T-helper 1 cell treated with Interleukin-12 subunit alpha and Interleukin-12 subunit beta and Interleukin-4 antibody, amounts not matched to agents 30 μg/mL and 1 μg/mL, for 36 hours (primary cell): Measurements from ENCODE around the gene PRKG1.

ENCODE experiments used
- H3K27ac Mint-ChIP-seq: one replicate; pipeline ENCODE4 v1.8.0; 2021; ENCODE audit warnings: mild to moderate bottlenecking, mixed read lengths
- H3K27me3 Mint-ChIP-seq: one replicate; pipeline ENCODE4 v1.8.0; 2021; ENCODE audit warnings: low read depth, mixed read lengths
- H3K36me3 Mint-ChIP-seq: one replicate; pipeline ENCODE4 v1.8.0; 2021; ENCODE audit warnings: low read depth, mixed read lengths
- H3K4me1 Mint-ChIP-seq: one replicate; pipeline ENCODE4 v1.8.0; 2021; ENCODE audit warnings: low read depth, mixed read lengths
- H3K4me3 Mint-ChIP-seq: one replicate; pipeline ENCODE4 v1.8.0; 2021; ENCODE audit warnings: mild to moderate bottlenecking, moderate library complexity, mixed read lengths
- H3K9me3 Mint-ChIP-seq: one replicate; pipeline ENCODE4 v1.8.0; 2021; ENCODE audit warnings: mixed read lengths

PRKG1 gene

DNA sequence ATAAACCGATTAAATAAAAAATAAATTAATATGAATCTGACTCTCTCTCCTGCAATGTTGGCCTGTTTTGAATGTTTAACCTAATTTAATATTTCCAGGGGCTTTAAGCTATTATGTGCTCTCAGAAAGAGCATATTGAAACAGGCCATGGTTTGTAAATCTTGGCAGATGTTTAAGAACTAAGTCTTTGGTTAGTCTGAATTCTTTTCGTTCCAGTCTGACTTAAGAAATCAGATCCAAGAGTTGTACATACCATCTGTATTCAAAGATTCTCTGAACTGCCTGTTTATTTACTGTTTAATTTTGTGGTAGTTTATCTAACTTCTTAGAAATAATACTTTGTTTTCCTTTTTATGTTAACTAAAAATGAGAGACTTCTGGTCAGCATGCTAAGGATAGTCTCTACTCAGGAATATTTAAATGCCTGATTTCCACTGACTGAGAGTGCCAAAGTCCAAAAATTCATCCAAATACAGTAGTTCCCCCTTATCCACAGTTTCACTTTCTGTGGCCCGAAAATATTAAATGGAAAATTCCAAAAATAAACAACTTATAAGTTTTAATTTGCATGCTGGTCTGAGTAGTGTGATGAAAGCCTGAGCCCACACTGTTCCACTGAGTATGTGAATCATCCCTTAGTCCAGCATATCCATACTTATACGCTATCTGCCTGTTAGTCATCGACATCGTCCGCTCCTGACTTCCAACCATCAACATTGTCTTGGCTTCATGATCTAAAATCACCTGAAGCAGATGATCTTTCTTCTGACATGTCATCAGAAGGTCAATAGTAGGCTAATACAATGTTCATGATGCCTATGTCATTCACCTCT is 863.2 kb downstream of the PRKG1 start:
- H3K9me3 Mint-ChIP-seq = no peaks in the 10 kb centered on the region
- no peaks in the 10 kb centered on the region for H3K4me1 Mint-ChIP-seq
- peaks cover 38% of the 10 kb centered on the region for H3K27me3 Mint-ChIP-seq
- no peak overlapping the region for H3K4me3 Mint-ChIP-seq
- H3K27ac Mint-ChIP-seq = no peak overlapping the region
- H3K36me3 Mint-ChIP-seq = no peaks in the 10 kb centered on the region

- Mint-ChIP-seq H3K27me3 (peaks cover 14% of the 10 kb centered on the region), H3K36me3 (no peaks in the 10 kb centered on the region), H3K27ac (no peak overlapping the region), H3K4me3 (no peak overlapping the region), H3K9me3 (no peaks in the 10 kb centered on the region), H3K4me1 (no peaks in the 10 kb centered on the region)
Observed at GRCh38 chr10:51950371-51950995, 876.2 kb downstream of the PRKG1 start.

GRCh38 chr10:51950996-51951555 is 876.8 kb downstream of the PRKG1 start:
- Mint-ChIP-seq H3K27ac (no peak overlapping the region), H3K4me1 (peaks cover 2% of the 10 kb centered on the region), H3K4me3 (no peak overlapping the region), H3K9me3 (no peaks in the 10 kb centered on the region), H3K27me3 (peaks cover 14% of the 10 kb centered on the region), H3K36me3 (no peaks in the 10 kb centered on the region)

- Mint-ChIP-seq H3K27ac (no peak overlapping the region), H3K4me1 (peaks cover 2% of the 10 kb centered on the region), H3K36me3 (no peaks in the 10 kb centered on the region), H3K9me3 (no peaks in the 10 kb centered on the region), H3K4me3 (no peak overlapping the region), H3K27me3 (peaks cover 15% of the 10 kb centered on the region)
Observed at GRCh38 chr10:51951601-51952000, 877.3 kb downstream of the PRKG1 start.

GRCh38 chr10:51952056-51952455 is 877.8 kb downstream of the PRKG1 start:
- H3K27ac Mint-ChIP-seq = no peak overlapping the region
- H3K9me3 Mint-ChIP-seq = no peaks in the 10 kb centered on the region
- H3K4me3 Mint-ChIP-seq = no peak overlapping the region
- H3K27me3 Mint-ChIP-seq = peaks cover 18% of the 10 kb centered on the region
- no peaks in the 10 kb centered on the region for H3K36me3 Mint-ChIP-seq
- H3K4me1 Mint-ChIP-seq = peaks cover 2% of the 10 kb centered on the region

DNA sequence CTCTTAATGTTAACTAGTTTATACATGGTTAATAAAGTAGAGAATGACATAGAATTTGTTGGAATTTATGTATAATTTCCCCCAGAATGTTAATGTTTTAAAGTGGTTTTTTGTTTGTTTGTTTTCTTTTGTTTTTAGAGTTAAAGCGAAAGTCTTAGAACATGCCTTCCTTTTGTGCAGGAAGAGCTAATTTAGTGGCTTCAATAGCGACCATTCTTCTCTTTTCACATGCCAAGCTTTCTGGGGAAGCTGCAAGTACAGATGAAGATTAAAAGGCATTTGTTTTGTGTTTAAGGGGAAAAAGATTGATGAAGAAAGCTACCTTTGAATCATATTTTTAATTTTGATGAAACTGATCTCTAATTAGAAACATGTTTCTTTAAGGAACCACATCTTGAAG is 881.4 kb downstream of the PRKG1 start:
- H3K36me3 Mint-ChIP-seq = no peaks in the 10 kb centered on the region
- H3K9me3 Mint-ChIP-seq = no peaks in the 10 kb centered on the region
- H3K4me1 Mint-ChIP-seq = peaks cover 2% of the 10 kb centered on the region
- no peak overlapping the region for H3K27ac Mint-ChIP-seq
- H3K27me3 Mint-ChIP-seq = peaks cover 30% of the 10 kb centered on the region
- H3K4me3 Mint-ChIP-seq = no peak overlapping the region

- peaks cover 31% of the 10 kb centered on the region for H3K27me3 Mint-ChIP-seq
- H3K27ac Mint-ChIP-seq = no peak overlapping the region
- no peaks in the 10 kb centered on the region for H3K36me3 Mint-ChIP-seq
- H3K9me3 Mint-ChIP-seq = no peaks in the 10 kb centered on the region
- no peak overlapping the region for H3K4me3 Mint-ChIP-seq
- peaks cover 2% of the 10 kb centered on the region for H3K4me1 Mint-ChIP-seq
Observed at GRCh38 chr10:51956822-51957221, 882.5 kb downstream of the PRKG1 start.

GRCh38 chr10:51960494-51960895 is 886.2 kb downstream of the PRKG1 start:
- Mint-ChIP-seq H3K27ac (no peak overlapping the region), H3K4me1 (peaks cover 2% of the 10 kb centered on the region), H3K36me3 (no peaks in the 10 kb centered on the region), H3K9me3 (no peaks in the 10 kb centered on the region), H3K4me3 (no peak overlapping the region), H3K27me3 (peaks cover 29% of the 10 kb centered on the region)

DNA sequence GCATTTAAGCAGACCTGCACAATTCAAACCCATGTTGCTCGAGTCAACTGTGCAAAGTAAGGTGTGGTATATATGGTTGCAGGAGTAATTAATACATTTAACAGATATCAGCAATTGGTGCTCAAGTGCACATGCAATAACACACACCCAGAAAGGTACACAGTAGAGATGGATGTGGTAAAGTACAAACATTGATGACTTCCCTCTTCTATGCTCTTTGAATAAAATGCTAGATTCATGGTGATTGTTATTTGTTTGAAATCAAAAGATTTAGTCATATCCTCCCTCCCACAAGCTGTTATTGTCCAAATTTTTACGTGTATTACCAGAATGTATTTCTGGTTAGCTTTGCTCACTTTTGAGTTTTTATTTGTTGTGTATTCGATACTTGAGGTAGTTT is 887.1 kb downstream of the PRKG1 start:
- no peak overlapping the region for H3K27ac Mint-ChIP-seq
- H3K4me1 Mint-ChIP-seq = no peaks in the 10 kb centered on the region
- no peaks in the 10 kb centered on the region for H3K9me3 Mint-ChIP-seq
- no peak overlapping the region for H3K4me3 Mint-ChIP-seq
- no peaks in the 10 kb centered on the region for H3K36me3 Mint-ChIP-seq
- H3K27me3 Mint-ChIP-seq = peaks cover 25% of the 10 kb centered on the region

DNA sequence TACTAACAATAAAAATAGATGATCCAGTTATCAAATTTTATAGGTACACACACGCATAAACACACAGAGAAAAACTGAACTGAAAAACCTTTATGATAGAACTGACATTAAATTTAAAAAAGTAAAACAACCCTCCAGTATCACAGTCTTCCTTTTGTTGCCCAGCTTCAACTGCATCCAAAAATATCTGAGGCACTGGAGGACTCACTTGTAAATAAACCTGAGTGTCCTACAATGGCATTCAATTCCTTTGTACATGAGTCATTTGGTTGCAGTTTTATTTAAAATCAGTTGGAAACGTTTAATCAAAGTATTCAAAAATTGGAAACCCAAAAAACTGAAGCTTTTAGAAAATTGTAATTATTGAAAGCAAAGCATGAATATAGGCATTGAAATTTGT is 890.3 kb downstream of the PRKG1 start:
- Mint-ChIP-seq H3K4me3 (no peak overlapping the region), H3K27me3 (peaks cover 8% of the 10 kb centered on the region), H3K36me3 (no peaks in the 10 kb centered on the region), H3K9me3 (no peaks in the 10 kb centered on the region), H3K27ac (no peak overlapping the region), H3K4me1 (no peaks in the 10 kb centered on the region)

DNA sequence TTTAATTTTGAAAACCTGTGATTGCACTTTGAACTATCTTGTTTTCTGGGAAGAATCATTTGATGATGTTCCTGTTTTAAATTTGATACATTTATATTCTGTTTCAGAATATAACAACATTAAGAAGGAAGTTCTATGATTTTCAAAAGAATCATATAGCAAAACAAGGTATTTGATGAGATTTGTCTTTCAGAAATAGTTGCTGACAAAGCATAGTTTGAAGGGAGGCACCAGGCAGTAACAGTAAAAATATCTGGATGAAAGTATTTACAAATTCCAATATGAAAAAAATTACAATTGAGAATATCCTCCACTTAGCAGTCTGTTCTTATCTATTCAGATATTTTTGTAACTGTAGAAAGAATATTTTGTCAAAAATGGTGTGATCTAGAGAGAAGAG is 891.2 kb downstream of the PRKG1 start:
- no peaks in the 10 kb centered on the region for H3K36me3 Mint-ChIP-seq
- peaks cover 8% of the 10 kb centered on the region for H3K27me3 Mint-ChIP-seq
- H3K9me3 Mint-ChIP-seq = no peaks in the 10 kb centered on the region
- H3K27ac Mint-ChIP-seq = no peak overlapping the region
- no peak overlapping the region for H3K4me3 Mint-ChIP-seq
- no peaks in the 10 kb centered on the region for H3K4me1 Mint-ChIP-seq

- H3K4me1 Mint-ChIP-seq = no peaks in the 10 kb centered on the region
- peaks cover 2% of the 10 kb centered on the region for H3K27me3 Mint-ChIP-seq
- H3K27ac Mint-ChIP-seq = no peak overlapping the region
- no peak overlapping the region for H3K4me3 Mint-ChIP-seq
- no peaks in the 10 kb centered on the region for H3K36me3 Mint-ChIP-seq
- no peaks in the 10 kb centered on the region for H3K9me3 Mint-ChIP-seq
Observed at GRCh38 chr10:51972733-51973346, 898.6 kb downstream of the PRKG1 start.

GRCh38 chr10:51980752-51981151 is 906.5 kb downstream of the PRKG1 start:
- Mint-ChIP-seq H3K4me1 (no peaks in the 10 kb centered on the region), H3K9me3 (no peaks in the 10 kb centered on the region), H3K27ac (no peak overlapping the region), H3K36me3 (no peaks in the 10 kb centered on the region), H3K4me3 (no peak overlapping the region), H3K27me3 (no peaks in the 10 kb centered on the region)

GRCh38 chr10:51981731-51982130 is 907.4 kb downstream of the PRKG1 start:
- Mint-ChIP-seq H3K36me3 (no peaks in the 10 kb centered on the region), H3K27ac (no peak overlapping the region), H3K4me1 (no peaks in the 10 kb centered on the region), H3K9me3 (no peaks in the 10 kb centered on the region), H3K4me3 (no peak overlapping the region), H3K27me3 (no peaks in the 10 kb centered on the region)

GRCh38 chr10:51983481-51983880 is 909.2 kb downstream of the PRKG1 start:
- no peaks in the 10 kb centered on the region for H3K9me3 Mint-ChIP-seq
- no peak overlapping the region for H3K4me3 Mint-ChIP-seq
- no peak overlapping the region for H3K27ac Mint-ChIP-seq
- H3K36me3 Mint-ChIP-seq = no peaks in the 10 kb centered on the region
- no peaks in the 10 kb centered on the region for H3K4me1 Mint-ChIP-seq
- H3K27me3 Mint-ChIP-seq = no peaks in the 10 kb centered on the region
